CD14-positive monocyte (primary cell): Measurements from ENCODE around the gene GTF3C1. TPM values are rescaled to one million over a fixed set of nuclear protein-coding genes. Genes with fewer than 3 reads are reported as not detected.

Experiments used
- DNase-seq, 3 donors: peaks; one replicate each; pipeline ENCODE4 v3.0.0-alpha.2; 2011 to 2022
- H2AFZ ChIP-seq: 2 replicates; pipeline ENCODE4 v1.6.0; 2012; ENCODE audit warnings: mild to moderate bottlenecking, low read depth, low read length, inconsistent platforms; ENCODE audit not compliant: insufficient read depth, poor library complexity, severe bottlenecking
- H3K27ac ChIP-seq, 2 donors: 1 replicate in 1 of 2; 2 replicates in 1 of 2; pipeline ENCODE4 v1.5.1; 2012 to 2013; ENCODE audit warnings: low read length in 2 of 2, control low read depth in 1 of 2, inconsistent platforms in 1 of 2, low read depth in 1 of 2, mild to moderate bottlenecking in 1 of 2
- H3K27me3 ChIP-seq, 2 donors: one replicate each; pipeline versions ENCODE4 v1.6.0 to v1.6.1; 2011 to 2013; ENCODE audit warnings: low read length in 2 of 2; ENCODE audit not compliant: control insufficient read depth in 2 of 2, insufficient read depth in 2 of 2
- H3K36me3 ChIP-seq, 2 donors: replicated peaks in 1 of 2; 1 replicate in 1 of 2; 2 replicates in 1 of 2; pipeline versions ENCODE4 v1.5.1 to v1.6.1; 2012 to 2013; ENCODE audit warnings: low read length in 2 of 2, control low read depth in 1 of 2, inconsistent platforms in 1 of 2, mild to moderate bottlenecking in 1 of 2; ENCODE audit not compliant: insufficient read depth in 2 of 2, control insufficient read depth in 1 of 2
- H3K4me1 ChIP-seq, 2 donors: 1 replicate in 1 of 2; 2 replicates in 1 of 2; pipeline versions ENCODE4 v1.5.1 to v1.6.1; 2012 to 2013; ENCODE audit warnings: low read length in 2 of 2, control low read depth in 1 of 2, inconsistent platforms in 1 of 2, mild to moderate bottlenecking in 1 of 2, moderate library complexity in 1 of 2; ENCODE audit not compliant: insufficient read depth in 2 of 2, control insufficient read depth in 1 of 2
- H3K4me2 ChIP-seq: replicated peaks from 2 replicates; pipeline ENCODE3; 2012; ENCODE audit warnings: low read length, moderate library complexity, mild to moderate bottlenecking; ENCODE audit not compliant: poor library complexity, severe bottlenecking; ENCODE audit errors: extremely low read depth
- H3K4me3 ChIP-seq, 3 experiments: fragments of 200-600 bp in 1 of 3; sonication (generic) in 1 of 3; replicated peaks in 1 of 3; 1 replicate in 2 of 3; 2 replicates in 1 of 3; pipeline ENCODE4 v1.5.1; 2011 to 2013; ENCODE audit warnings: low read length in 3 of 3, mild to moderate bottlenecking in 3 of 3, control low read depth in 2 of 3, low read depth in 2 of 3, inconsistent platforms in 1 of 3, moderate library complexity in 1 of 3
- H3K79me2 ChIP-seq: 2 replicates; pipeline ENCODE4 v1.6.0; 2012; ENCODE audit warnings: mild to moderate bottlenecking, control low read depth, inconsistent platforms, low read length, moderate library complexity; ENCODE audit not compliant: insufficient read depth
- H3K9ac ChIP-seq: 2 replicates; pipeline ENCODE4 v1.6.0; 2017; ENCODE audit warnings: low read length, mild to moderate bottlenecking; ENCODE audit not compliant: insufficient read depth, poor library complexity, severe bottlenecking
- H3K9me3 ChIP-seq, 2 donors: replicated peaks in 1 of 2; 1 replicate in 1 of 2; 2 replicates in 1 of 2; pipeline versions ENCODE4 v1.5.1 to v1.6.1; 2012 to 2013; ENCODE audit warnings: low read length in 2 of 2, control low read depth in 1 of 2; ENCODE audit not compliant: control insufficient read depth in 1 of 2, insufficient read depth in 1 of 2
- H4K20me1 ChIP-seq: 2 replicates; pipeline ENCODE4 v1.6.0; 2012; ENCODE audit warnings: mild to moderate bottlenecking, low read length, control low read depth, moderate library complexity; ENCODE audit not compliant: insufficient read depth
- H3K27ac Mint-ChIP-seq, 7 donors: one replicate each; pipeline ENCODE4 v1.8.0; 2020; ENCODE audit warnings: mild to moderate bottlenecking in 7 of 7, mixed read lengths in 7 of 7, moderate library complexity in 6 of 7, inconsistent platforms in 2 of 7
- H3K27me3 Mint-ChIP-seq, 3 donors: one replicate each; pipeline ENCODE4 v1.8.0; 2021 to 2022; ENCODE audit warnings: low read depth in 3 of 3, mild to moderate bottlenecking in 3 of 3, mixed read lengths in 3 of 3, moderate library complexity in 3 of 3, inconsistent platforms in 1 of 3
- H3K36me3 Mint-ChIP-seq, 2 donors: one replicate each; pipeline ENCODE4 v1.8.0; 2020; ENCODE audit warnings: mixed read lengths in 2 of 2, inconsistent platforms in 1 of 2, mild to moderate bottlenecking in 1 of 2
- H3K4me1 Mint-ChIP-seq: one replicate; pipeline ENCODE4 v1.8.0; 2020; ENCODE audit warnings: mild to moderate bottlenecking, mixed read lengths
- H3K4me3 Mint-ChIP-seq, 2 donors: one replicate each; pipeline ENCODE4 v1.8.0; 2020; ENCODE audit warnings: mild to moderate bottlenecking in 2 of 2, mixed read lengths in 2 of 2, moderate library complexity in 1 of 2
- H3K9me3 Mint-ChIP-seq, 7 donors: one replicate each; pipeline ENCODE4 v1.8.0; 2020 to 2022; ENCODE audit warnings: mixed read lengths in 7 of 7, mild to moderate bottlenecking in 6 of 7, moderate library complexity in 6 of 7, inconsistent platforms in 2 of 7
- WGBS: methylation state at CpG from one replicate; pipeline ENCODE4 v1.1.5; 2013; ENCODE audit warnings: missing lambda C conversion rate; ENCODE audit not compliant: insufficient coverage; 5-methylcytosine and 5-hydroxymethylcytosine counted together
- intact Hi-C, 2 donors: fragments of 100-400 bp; cut with micrococcal nuclease; formaldehyde crosslinking; loops; one replicate each; pipeline versions ENCODE4 v1.15.0 to v1.15.1; 2023
- polyA plus RNA-seq, 3 donors: library from polyadenylated mRNA; depleted of rRNA in 1 of 3; unstranded in 2 of 3; stranded (reverse) in 1 of 3; fragments of 300-500 nt in 2 of 3; fragments of >200 nt in 1 of 3; fragmentation: Illumina TruSeq in 2 of 3; gene quantifications; 1 replicate in 2 of 3; 2 replicates in 1 of 3; pipeline ENCODE4 v1.2.3, GENCODE V29; 2012 to 2021
- TF ChIP-seq, protein P1 (sequence below): fragments of 200-600 bp; IDR thresholded peaks from one replicate; pipeline ENCODE4 v1.8.0; 2022; ENCODE audit warnings: antibody characterized with exemption, mild to moderate bottlenecking

Gene GTF3C1
- polyA plus RNA-seq, 3 donors = 7.0 to 22.0 (median 12.8) TPM

DNA sequence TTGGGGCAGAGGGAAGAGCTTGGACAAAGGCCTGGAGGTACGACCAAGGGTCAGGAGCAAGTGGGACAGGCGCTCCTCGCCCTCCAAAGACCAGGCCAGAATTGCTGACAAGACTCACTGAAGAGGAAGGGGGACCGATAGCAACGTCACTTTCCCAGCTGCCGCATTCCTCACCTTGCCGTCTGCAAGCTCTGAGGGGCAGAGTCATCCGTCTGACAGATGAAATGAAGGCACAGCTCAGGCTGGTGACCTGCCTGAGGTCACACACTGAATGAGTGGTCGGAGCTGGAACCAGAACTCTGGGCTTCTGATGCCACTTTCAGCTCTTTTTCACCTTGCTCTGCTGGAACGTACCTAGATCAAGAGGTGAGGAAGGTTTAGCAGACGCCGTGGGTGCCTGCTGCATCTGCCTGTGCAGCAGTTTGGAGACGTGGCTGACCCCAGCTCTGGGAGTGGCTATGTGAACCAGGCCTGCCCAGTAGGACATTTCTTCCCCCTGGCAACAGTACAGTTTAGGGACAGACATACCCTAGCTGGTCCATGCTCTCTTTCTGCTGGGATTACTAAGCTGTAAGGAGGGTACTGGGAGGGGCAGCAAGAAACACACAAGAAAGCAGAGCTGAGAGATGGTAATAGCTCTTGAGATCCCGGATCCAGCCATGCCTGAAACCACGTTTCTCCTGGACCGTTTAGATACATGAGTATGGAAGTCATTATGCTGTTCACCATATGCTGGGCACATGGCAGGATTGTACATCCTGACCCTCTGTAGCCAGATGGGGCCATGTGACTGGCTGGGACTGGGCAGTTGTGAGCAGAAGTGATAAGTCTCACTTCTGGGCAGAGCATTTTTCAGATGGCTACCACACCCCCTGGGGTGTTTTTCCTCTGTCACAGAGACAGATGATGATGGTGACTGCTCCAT is 96.9 kb downstream of the GTF3C1 start:
- DNase-seq = no peak
- TF ChIP-seq, protein P1, sequence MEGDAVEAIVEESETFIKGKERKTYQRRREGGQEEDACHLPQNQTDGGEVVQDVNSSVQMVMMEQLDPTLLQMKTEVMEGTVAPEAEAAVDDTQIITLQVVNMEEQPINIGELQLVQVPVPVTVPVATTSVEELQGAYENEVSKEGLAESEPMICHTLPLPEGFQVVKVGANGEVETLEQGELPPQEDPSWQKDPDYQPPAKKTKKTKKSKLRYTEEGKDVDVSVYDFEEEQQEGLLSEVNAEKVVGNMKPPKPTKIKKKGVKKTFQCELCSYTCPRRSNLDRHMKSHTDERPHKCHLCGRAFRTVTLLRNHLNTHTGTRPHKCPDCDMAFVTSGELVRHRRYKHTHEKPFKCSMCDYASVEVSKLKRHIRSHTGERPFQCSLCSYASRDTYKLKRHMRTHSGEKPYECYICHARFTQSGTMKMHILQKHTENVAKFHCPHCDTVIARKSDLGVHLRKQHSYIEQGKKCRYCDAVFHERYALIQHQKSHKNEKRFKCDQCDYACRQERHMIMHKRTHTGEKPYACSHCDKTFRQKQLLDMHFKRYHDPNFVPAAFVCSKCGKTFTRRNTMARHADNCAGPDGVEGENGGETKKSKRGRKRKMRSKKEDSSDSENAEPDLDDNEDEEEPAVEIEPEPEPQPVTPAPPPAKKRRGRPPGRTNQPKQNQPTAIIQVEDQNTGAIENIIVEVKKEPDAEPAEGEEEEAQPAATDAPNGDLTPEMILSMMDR = no peak
- no peak overlapping the region for H3K27ac ChIP-seq
- Mint-ChIP-seq H3K36me3 (peaks cover 0 to 6% of the 10 kb centered on the region in 2 donors), H3K27ac (no peak overlapping the region), H3K9me3 (peaks cover 0 to 10% (median 2%) of the 10 kb centered on the region in 7 donors), H3K4me3 (no peak overlapping the region), H3K27me3 (peaks cover 33 to 57% (median 34%) of the 10 kb centered on the region in 3 donors), H3K4me1 (peaks cover 27% of the 10 kb centered on the region)
- no peak overlapping the region for H2AFZ ChIP-seq
- H3K79me2 ChIP-seq = no peaks in the 10 kb centered on the region
- no peak overlapping the region for H3K9ac ChIP-seq
- peaks cover 10% of the 10 kb centered on the region in 2 donors for H3K4me1 ChIP-seq
- no peak overlapping the region for H3K4me3 ChIP-seq
- intact Hi-C loops = loop anchor here in 1 of 2 donors (10.0 kb wide), 1 partner anchor 1618 kb away; no protein-coding TSS in a partner anchor
- no peaks in the 10 kb centered on the region for H4K20me1 ChIP-seq
- H3K4me2 ChIP-seq = no peak overlapping the region
- H3K9me3 ChIP-seq = peaks cover 0 to 8% of the 10 kb centered on the region in 2 donors
- no peaks in the 10 kb centered on the region for H3K36me3 ChIP-seq
- H3K27me3 ChIP-seq = peaks cover 3 to 29% of the 10 kb centered on the region in 2 donors
- 91% methylated on average over 16 of the region's 16 CpGs for WGBS

DNA sequence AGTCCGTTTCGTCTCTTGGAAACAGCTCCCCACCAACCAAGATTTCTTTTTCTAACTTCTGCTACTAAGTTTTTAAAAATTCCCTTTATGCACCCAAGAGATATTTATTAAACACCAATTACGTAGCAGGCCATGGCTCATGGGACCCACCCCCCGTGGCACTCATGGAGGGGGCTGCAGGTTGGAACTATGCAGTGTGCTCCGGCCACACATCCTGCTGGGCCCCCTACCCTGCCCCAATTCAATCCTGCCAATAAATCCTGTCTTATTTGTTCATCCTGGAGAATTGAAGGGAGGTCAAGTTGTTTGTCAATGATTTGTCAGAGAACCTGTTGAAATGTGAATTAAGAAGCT is 99.5 kb downstream of the GTF3C1 start:
- Mint-ChIP-seq H3K4me3 (peak overlapping the region; percentile 24 to 63), H3K9me3 (peaks cover 4 to 21% (median 13%) of the 10 kb centered on the region in 7 donors), H3K36me3 (peaks cover 0 to 8% of the 10 kb centered on the region in 2 donors), H3K27me3 (peaks cover 31 to 53% (median 32%) of the 10 kb centered on the region in 3 donors), H3K27ac (no peak overlapping the region), H3K4me1 (peaks cover 15% of the 10 kb centered on the region)
- intact Hi-C loops = loop anchor here in 1 of 2 donors (10.0 kb wide), 1 partner anchor 1615 kb away; no protein-coding TSS in a partner anchor
- peaks cover 5 to 10% of the 10 kb centered on the region in 2 donors for H3K4me1 ChIP-seq
- H3K36me3 ChIP-seq = no peaks in the 10 kb centered on the region
- no peak overlapping the region for H3K27ac ChIP-seq
- H3K4me2 ChIP-seq = no peak overlapping the region
- WGBS = 0% methylated on average over 2 of the region's 5 CpGs
- no peaks in the 10 kb centered on the region for H4K20me1 ChIP-seq
- no peak overlapping the region for H3K9ac ChIP-seq
- H3K4me3 ChIP-seq = no peak overlapping the region
- no peak overlapping the region for H2AFZ ChIP-seq
- TF ChIP-seq, protein P1 = no peak
- H3K27me3 ChIP-seq = peaks cover 3 to 29% of the 10 kb centered on the region in 2 donors
- DNase-seq = no peak
- peaks cover 6 to 9% of the 10 kb centered on the region in 2 donors for H3K9me3 ChIP-seq
- no peaks in the 10 kb centered on the region for H3K79me2 ChIP-seq
